K562 (cell line): ENCODE data around the gene UBAP2. TPM values are rescaled to one million over a fixed set of nuclear protein-coding genes. Genes with fewer than 3 reads are reported as not detected.

Source experiments
- ATAC-seq: fragments of 200-7000 bp; cut with Tn5 transposase; 3 replicates; pipeline ENCODE4 v1.9.1; 2020; ENCODE audit warnings: moderate library complexity
- BruUV-seq: library from RNA; stranded (reverse); fragments of 400-500 nt; replicated peaks from 2 replicates; lab custom pipeline; 2021; lab: Mats Ljungman, UMichigan
- CTCF ChIA-PET: fragments of 300-600 bp; formaldehyde crosslinking; extraction: SDS; loops from one replicate; lab custom pipeline; 2021; ENCODE audit warnings: low intra/inter-chr PET ratio; lab: Yijun Ruan, JAX
- POLR2A ChIA-PET: fragments of 300-600, 350-650 bp; sonication (Branson Sonifier 250); formaldehyde crosslinking; extraction: SDS; loops from one replicate; lab custom pipeline; 2021; ENCODE audit warnings: antibody characterized with exemption, inconsistent platforms; lab: Yijun Ruan, JAX
- DNase-seq, 4 experiments: peaks; one replicate each; pipeline versions ENCODE4 v3.0.0 to v3.0.0-alpha.2; 2011 to 2018; ENCODE audit warnings: low spot score in 3 of 4, mixed read lengths in 3 of 4; ENCODE audit errors: extremely low read depth in 1 of 4
- FAIRE-seq: peaks from 2 replicates; lab custom pipeline; 2011; peaks lifted over from hg19 to GRCh38; lab: Jason Lieb, UNC
- H2AFZ ChIP-seq: 2 replicates; pipeline ENCODE4 v1.6.0; 2011; ENCODE audit warnings: low read depth, low read length, control low read depth, inconsistent platforms
- H3K27ac ChIP-seq: fragments of 200-600 bp; 3 replicates; pipeline ENCODE4 v1.8.0; 2011; ENCODE audit warnings: low read depth, mild to moderate bottlenecking, control low read depth, inconsistent platforms, low read length, moderate library complexity, mixed read lengths; ENCODE audit errors: extremely low read depth
- H3K27me3 ChIP-seq, 2 experiments: fragments of 300-600 bp in 1 of 2; 2 replicates in 1 of 2; 3 replicates in 1 of 2; pipeline versions ENCODE4 v1.6.0 to v1.8.0; 2011; ENCODE audit warnings: inconsistent platforms in 2 of 2, low read length in 2 of 2, mild to moderate bottlenecking in 1 of 2, mixed read lengths in 1 of 2, moderate library complexity in 1 of 2; ENCODE audit not compliant: control insufficient read depth in 2 of 2, insufficient read depth in 2 of 2
- H3K36me3 ChIP-seq: fragments of 300-600 bp; 3 replicates; pipeline ENCODE4 v1.8.0; 2011; ENCODE audit warnings: mild to moderate bottlenecking, low read length, inconsistent platforms; ENCODE audit not compliant: control insufficient read depth, insufficient read depth
- H3K4me1 ChIP-seq, 2 experiments: fragments of 200-600 bp in 1 of 2; replicated peaks in 1 of 2; 2 replicates in 1 of 2; 3 replicates in 1 of 2; pipeline versions ENCODE4 v1.5.1 to v1.8.0; 2011; ENCODE audit warnings: inconsistent platforms in 2 of 2, low read length in 2 of 2, mild to moderate bottlenecking in 1 of 2, mixed read lengths in 1 of 2, moderate library complexity in 1 of 2; ENCODE audit not compliant: control insufficient read depth in 2 of 2, insufficient read depth in 2 of 2
- H3K4me2 ChIP-seq: 2 replicates; pipeline ENCODE4 v1.6.1; 2011; ENCODE audit warnings: low read length, control low read depth, inconsistent platforms, mixed read lengths; ENCODE audit not compliant: insufficient read depth
- H3K4me3 ChIP-seq: fragments of 200-600 bp; sonication (generic), shearing (Covaris generic); 2 replicates; pipeline ENCODE4 v1.5.1; 2016; ENCODE audit warnings: control low read depth, inconsistent platforms
- H3K79me2 ChIP-seq: fragments of 200-600 bp; 3 replicates; pipeline ENCODE4 v1.8.0; 2011; ENCODE audit warnings: low read length, inconsistent platforms; ENCODE audit not compliant: control insufficient read depth, insufficient read depth
- H3K9ac ChIP-seq, 2 experiments: 2 replicates each; pipeline versions ENCODE4 v1.6.0 to v1.6.1; 2011; ENCODE audit warnings: low read depth in 2 of 2, low read length in 2 of 2, control low read depth in 1 of 2, inconsistent platforms in 1 of 2, mild to moderate bottlenecking in 1 of 2, mixed read lengths in 1 of 2; ENCODE audit not compliant: insufficient read depth in 1 of 2
- H3K9me1 ChIP-seq: one replicate; pipeline ENCODE4 v1.6.0; 2011; ENCODE audit warnings: inconsistent platforms, mild to moderate bottlenecking, low read length, moderate library complexity; ENCODE audit not compliant: control insufficient read depth, insufficient read depth
- H3K9me3 ChIP-seq: replicated peaks from 2 replicates; pipeline ENCODE4 v1.5.1; 2011; ENCODE audit warnings: low read depth, low read length, inconsistent platforms; ENCODE audit not compliant: control insufficient read depth, insufficient read depth
- H4K20me1 ChIP-seq: replicated peaks from 2 replicates; pipeline ENCODE4 v1.6.1; 2011; ENCODE audit warnings: low read length, inconsistent platforms, mixed read lengths; ENCODE audit not compliant: control insufficient read depth, insufficient read depth
- C11orf30 ChIP-seq: fragments of 450-650 bp; IDR thresholded peaks from 2 replicates; pipeline ENCODE4 v1.6.1; 2016; ENCODE audit warnings: low read depth, mild to moderate bottlenecking
- FOXK2 ChIP-seq, 2 experiments: fragments of 450-650 bp; IDR thresholded peaks in 1 of 2; conservative IDR thresholded peaks in 1 of 2; 2 replicates each; pipeline ENCODE4 v1.6.1; 2016; ENCODE audit warnings: low read depth in 2 of 2, mild to moderate bottlenecking in 1 of 2
- GABPB1 ChIP-seq: sonication (generic); formaldehyde crosslinking; IDR thresholded peaks from 2 replicates; pipeline ENCODE4 v1.8.0; 2022; ENCODE audit warnings: mild to moderate bottlenecking, missing genetic modification reagents
- JUN ChIP-seq, 2 experiments: sonication (generic) in 1 of 2; formaldehyde crosslinking in 1 of 2; IDR thresholded peaks; 2 replicates each; pipeline versions ENCODE4 v1.6.1 to v1.8.0; 2012 to 2022; ENCODE audit warnings: borderline replicate concordance in 2 of 2, mild to moderate bottlenecking in 2 of 2, improper control_type of control experiment in 1 of 2, low read depth in 1 of 2, low read length in 1 of 2, missing genetic modification reagents in 1 of 2
- MAFK ChIP-seq: IDR thresholded peaks from 2 replicates; pipeline ENCODE4 v1.6.1; 2011; ENCODE audit warnings: low read length, improper control_type of control experiment
- PHTF2 ChIP-seq: fragments of 250-450 bp; sonication (Bioruptor Pico); IDR thresholded peaks from 2 replicates; pipeline ENCODE4 v1.5.0; 2021; ENCODE audit warnings: mild to moderate bottlenecking
- SNRNP70 ChIP-seq: fragments of 200-400 bp; formaldehyde crosslinking; optimal IDR thresholded peaks from 2 replicates; pipeline ENCODE3; 2017; ENCODE audit warnings: low read depth, low read length
- TCF15 ChIP-seq: fragments of 250-450 bp; sonication (Bioruptor Pico); IDR thresholded peaks from 2 replicates; pipeline ENCODE4 v1.8.0; 2022; ENCODE audit warnings: moderate library complexity, mild to moderate bottlenecking, inconsistent platforms
- ZNF143 ChIP-seq: sonication (generic); formaldehyde crosslinking; IDR thresholded peaks from 2 replicates; pipeline ENCODE4 v1.9.0; 2022; ENCODE audit warnings: mild to moderate bottlenecking, missing genetic modification reagents
- ZNF76 ChIP-seq: fragments of 250-450 bp; sonication (Bioruptor Pico); IDR thresholded peaks from 2 replicates; pipeline ENCODE4 v1.4.0; 2020; ENCODE audit warnings: mild to moderate bottlenecking, moderate library complexity, borderline replicate concordance
- ZNF778 ChIP-seq: fragments of 450-650 bp; formaldehyde crosslinking; IDR thresholded peaks from 2 replicates; pipeline ENCODE4 v1.4.0; 2020; ENCODE audit warnings: mild to moderate bottlenecking, moderate library complexity
- WGBS: fragments of 100-300 bp; shearing (Covaris generic); methylation state at CpG from one replicate; pipeline ENCODE4 v1.1.6; 2016; ENCODE audit warnings: low coverage, mixed read lengths; ENCODE audit not compliant: insufficient coverage; ENCODE audit errors: missing lambda C conversion rate; 5-methylcytosine and 5-hydroxymethylcytosine counted together
- in situ Hi-C: fragments of 300-500 bp; cut with MboI; formaldehyde crosslinking; loops from 4 replicates; pipeline ENCODE4 v1.15.0; 2018; ENCODE audit warnings: inconsistent platforms, mixed read lengths
- intact Hi-C: fragments of 100-400 bp; cut with micrococcal nuclease; formaldehyde crosslinking; loops from 2 replicates; pipeline ENCODE4 v1.14.2; 2022
- polyA plus RNA-seq, 8 experiments: library from polyadenylated mRNA; depleted of rRNA in 4 of 8; stranded (reverse) in 5 of 8; unstranded in 3 of 8; fragments of >200 nt; fragmentation: Nextera tagmentation in 2 of 8; fragmentation: Illumina TruSeq in 1 of 8; extraction: Ambion mirVana in 2 of 8; extraction: Trizol in 1 of 8; gene quantifications; 2 replicates each; pipeline versions ENCODE4 v1.2.1 to v1.2.3, GENCODE V29; 2011 to 2014; ENCODE audit warnings: inconsistent platforms in 1 of 8, missing spikeins in 1 of 8
- total RNA-seq, 7 experiments: library from RNA; depleted of rRNA in 6 of 7; stranded (reverse); fragments of >200 nt in 6 of 7; fragmentation: Illumina TruSeq in 2 of 7; extraction: Trizol in 2 of 7; gene quantifications; 2 replicates each; pipeline versions ENCODE4 v1.2.1 to v1.2.3, GENCODE V29; 2011 to 2021; ENCODE audit warnings: low replicate concordance in 1 of 7
- TF ChIP-seq, protein P1 (sequence below): fragments of 450-650 bp; IDR thresholded peaks from 2 replicates; pipeline ENCODE4 v1.6.1; 2016; ENCODE audit warnings: low read depth, mild to moderate bottlenecking, moderate library complexity

The UBAP2 gene
- total and polyA plus RNA-seq, 9 of the 15 experiments (the other 6 are each of a cell fraction or from before 2014, with no cell fraction given): 8.7 to 47.9 (median 18.7) TPM

DNA sequence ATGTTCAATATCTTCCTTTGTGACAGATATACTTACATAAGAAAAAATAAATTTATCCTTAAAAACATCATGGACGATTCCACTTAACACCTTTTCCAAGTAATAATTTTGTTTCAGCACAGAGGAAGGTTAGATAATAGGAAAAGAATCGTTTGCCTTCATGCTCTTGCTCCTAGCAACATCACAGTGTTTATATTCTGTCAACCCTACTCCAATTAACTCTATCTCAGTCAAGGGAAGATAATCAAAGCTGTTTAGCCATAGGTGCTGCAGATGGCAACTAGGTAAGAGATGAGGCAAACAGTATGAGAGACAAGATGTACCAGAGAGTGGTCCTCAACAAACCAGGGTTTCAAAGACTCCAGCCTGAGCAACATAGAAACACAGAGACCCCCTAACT, 55.6 kb downstream of the UBAP2 start:
- intact Hi-C loops (no loop called here), in situ Hi-C loops (no loop called here)
- Histone ChIP-seq H3K27me3 (no peaks in the 10 kb centered on the region), H4K20me1 (no peaks in the 10 kb centered on the region), H3K36me3 (peaks cover 72% of the 10 kb centered on the region), H3K4me1 (no peaks in the 10 kb centered on the region), H3K9ac (no peak overlapping the region), H3K9me1 (no peaks in the 10 kb centered on the region), H3K9me3 (no peaks in the 10 kb centered on the region), H3K27ac (no peak overlapping the region), H3K79me2 (peaks cover 3% of the 10 kb centered on the region; the same call in 1 of the 3 replicates), H3K4me2 (no peak overlapping the region), H2AFZ (no peak overlapping the region), H3K4me3 (no peak overlapping the region)
- ChIA-PET POLR2A (interaction anchor here (1.0 kb wide), 1 partner anchor 23 kb away, joined by 4 read pairs; no protein-coding TSS in a partner anchor), CTCF (no interaction called here)
- no peak for FAIRE-seq
- TF ChIP-seq JUN (IDR thresholded peaks at IDR 0.05; ENCODE audit: borderline replicate concordance, low read depth, low read length): no peak
- no peak for TF ChIP-seq JUN (CRISPR knock-in tag; IDR thresholded peaks at IDR 0.05; ENCODE audit: borderline replicate concordance)
- no peak for TF ChIP-seq PHTF2 (CRISPR knock-in tag)
- TF ChIP-seq, protein P1, sequence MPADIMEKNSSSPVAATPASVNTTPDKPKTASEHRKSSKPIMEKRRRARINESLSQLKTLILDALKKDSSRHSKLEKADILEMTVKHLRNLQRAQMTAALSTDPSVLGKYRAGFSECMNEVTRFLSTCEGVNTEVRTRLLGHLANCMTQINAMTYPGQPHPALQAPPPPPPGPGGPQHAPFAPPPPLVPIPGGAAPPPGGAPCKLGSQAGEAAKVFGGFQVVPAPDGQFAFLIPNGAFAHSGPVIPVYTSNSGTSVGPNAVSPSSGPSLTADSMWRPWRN: no peak
- no peak for TF ChIP-seq SNRNP70
- TF ChIP-seq TCF15 (CRISPR knock-in tag): no peak
- no peak for TF ChIP-seq ZNF778 (CRISPR knock-in tag)
- TF ChIP-seq MAFK: no peak
- TF ChIP-seq GABPB1: no peak
- no peak for TF ChIP-seq FOXK2 (conservative IDR thresholded peaks at IDR 0.05 in 1 of 2, IDR thresholded peaks at IDR 0.05 in 1 of 2; ENCODE audit: low read depth in 2 of 2)
- TF ChIP-seq ZNF143 (CRISPR knock-in tag): no peak
- no peak for TF ChIP-seq C11orf30
- no peak for TF ChIP-seq ZNF76 (CRISPR knock-in tag)
- DNase-seq: no peak
- no TSS peak for BruUV-seq
- WGBS: 45% methylated on average over 2 of the region's 2 CpGs
- ATAC-seq: no peak
